A549 treated with Mapracorat at 1 μM for 4 hours (cell line): Measurements from ENCODE around the gene FBXO33. TPM values are rescaled to one million over a fixed set of nuclear protein-coding genes. Genes with fewer than 3 reads are reported as not detected.

ENCODE experiments used
- total RNA-seq: library from RNA; stranded (reverse); fragments of 200-300 nt; extraction: Qiagen RNA extraction; gene quantifications from 5 replicates; pipeline ENCODE4 v1.2.3, GENCODE V29; 2022

Gene FBXO33
- 6.2 to 8.9 TPM (median 8.0 TPM) in 5 replicates for total RNA-seq

GRCh38 chr14:39432179-39432618 lies at the start of gene FBXO33:
Gene FBXO33, minus strand, starts transcription at chr14:39432433. Its CDS starts 271 bp downstream, at chr14:39432162.

Other genes starting within 250 kb of the FBXO33 start
- gene MIA2, start 198.5 kb downstream of the FBXO33 start, total RNA-seq = 18.3 to 21.0 TPM (median 20.1 TPM) in 5 replicates